ENCODE measurements around the gene ST8SIA4.

ST8SIA4 gene

GRCh38 chr5:100818340-100818739 is 84.7 kb downstream of the ST8SIA4 start:
- CTCF ChIA-PET, result interaction anchor here (0.7 to 2.4 kb wide), 11 partner anchors 10 to 82 kb away, joined by 3 to 9 read pairs (median 3); no protein-coding TSS in a partner anchor
- no peak for DNase-seq (ENCODE audit: extremely low spot score)
- POLR2A ChIA-PET, result no interaction called here
- no peak for TF ChIP-seq CTCF (IDR thresholded peaks at IDR 0.05; ENCODE audit: control extremely low read depth, extremely low read depth, low read depth, missing control alignments)

DNA sequence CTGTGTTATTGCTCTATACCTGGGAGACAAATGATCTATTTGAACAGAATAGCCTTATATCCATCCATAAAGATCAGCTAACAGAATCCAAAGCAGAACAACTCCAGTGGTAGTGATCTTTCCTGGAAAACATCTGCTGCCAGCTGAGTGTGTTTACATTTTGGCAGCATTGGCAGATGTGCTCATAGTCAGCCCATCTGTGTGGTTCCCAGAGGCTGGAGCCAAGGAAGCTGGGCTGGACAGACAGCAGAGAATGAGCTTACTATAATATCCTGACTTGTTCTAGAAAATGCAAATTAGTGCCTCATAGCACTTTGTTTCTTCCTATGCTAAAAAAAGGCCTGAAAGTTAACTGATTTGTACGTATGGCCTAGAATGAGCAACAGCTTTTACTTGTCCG is 99.7 kb downstream of the ST8SIA4 start:
- POLR2A ChIA-PET, result no interaction called here
- CTCF ChIA-PET, result interaction anchor here (1.1 to 2.1 kb wide), 7 partner anchors 9 to 94 kb away, joined by 3 to 5 read pairs (median 4); no protein-coding TSS in a partner anchor
- TF ChIP-seq CTCF (IDR thresholded peaks at IDR 0.05; ENCODE audit: control extremely low read depth, extremely low read depth, low read depth, missing control alignments), result no peak
- DNase-seq (ENCODE audit: extremely low spot score), result no peak

DNA sequence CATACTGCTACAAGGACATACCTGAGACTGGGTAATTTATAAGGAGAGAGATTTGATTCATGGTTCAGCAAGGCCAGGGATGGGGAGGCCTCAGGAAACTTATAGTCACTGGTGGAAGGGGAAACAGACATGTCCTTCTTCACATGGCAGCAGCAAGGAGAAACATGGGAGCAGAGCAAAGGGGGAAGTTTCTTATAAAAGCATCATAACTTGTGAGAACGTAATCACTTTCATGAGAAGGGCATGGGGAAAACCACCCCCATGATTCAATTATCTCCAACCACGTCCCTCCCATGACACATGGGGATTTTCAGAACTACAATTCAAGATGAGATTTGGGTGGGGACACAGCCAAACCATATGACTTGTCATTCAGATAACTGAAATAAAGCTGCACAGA is 100.9 kb downstream of the ST8SIA4 start:
- TF ChIP-seq CTCF (IDR thresholded peaks at IDR 0.05; ENCODE audit: control extremely low read depth, extremely low read depth, low read depth, missing control alignments), result no peak
- DNase-seq (ENCODE audit: extremely low spot score), result no peak
- ChIA-PET POLR2A (no interaction called here), CTCF (interaction anchor here (1.3 to 1.7 kb wide), 3 partner anchors 9 to 27 kb away, joined by 3 to 4 read pairs (median 4); no protein-coding TSS in a partner anchor)

- CTCF ChIA-PET, result interaction anchor here (0.6 to 1.0 kb wide), 2 partner anchors 10 to 12 kb away, joined by 3 to 4 read pairs; no protein-coding TSS in a partner anchor
- no peak for TF ChIP-seq CTCF (IDR thresholded peaks at IDR 0.05; ENCODE audit: control extremely low read depth, extremely low read depth, low read depth, missing control alignments)
- peak; percentile 25 for DNase-seq (ENCODE audit: extremely low spot score)
- POLR2A ChIA-PET, result no interaction called here
Measured at GRCh38 chr5:100800562-100800961, 102.5 kb downstream of the ST8SIA4 start.

GRCh38 chr5:100799166-100799565 is 103.9 kb downstream of the ST8SIA4 start:
- TF ChIP-seq CTCF (IDR thresholded peaks at IDR 0.05; ENCODE audit: control extremely low read depth, extremely low read depth, low read depth, missing control alignments), result no peak
- ChIA-PET CTCF (interaction anchor here (0.8 to 2.1 kb wide), 5 partner anchors 9 to 27 kb away, joined by 3 to 6 read pairs (median 3); no protein-coding TSS in a partner anchor), POLR2A (no interaction called here)
- DNase-seq (ENCODE audit: extremely low spot score), result no peak

DNA sequence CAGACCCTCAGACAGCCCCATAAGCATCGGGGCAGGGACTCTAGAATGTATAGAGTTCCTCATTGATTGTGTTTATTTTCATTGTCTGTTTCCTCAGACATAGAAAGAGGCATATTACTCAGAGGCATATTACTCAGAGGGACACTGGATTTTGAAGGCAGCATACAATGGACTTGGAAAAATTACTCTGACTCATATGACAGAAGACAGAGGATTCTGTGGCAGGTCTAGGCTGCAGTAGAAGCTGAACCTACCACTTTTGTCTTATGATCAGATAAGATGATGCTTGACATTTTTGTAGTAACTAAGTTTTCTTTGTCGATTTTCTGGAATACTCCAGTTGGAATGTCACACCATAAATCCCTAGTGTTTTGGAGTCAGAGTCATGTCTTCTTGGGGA is 105.2 kb downstream of the ST8SIA4 start:
- ChIA-PET POLR2A (no interaction called here), CTCF (interaction anchor here (2.1 kb wide), 1 partner anchor 18 kb away, joined by 6 read pairs; no protein-coding TSS in a partner anchor)
- TF ChIP-seq CTCF (IDR thresholded peaks at IDR 0.05; ENCODE audit: control extremely low read depth, extremely low read depth, low read depth, missing control alignments), result no peak
- DNase-seq (ENCODE audit: extremely low spot score), result no peak

Data from GM10248 (cell line).